ENCODE measurements around the gene ROPN1L.

DNA sequence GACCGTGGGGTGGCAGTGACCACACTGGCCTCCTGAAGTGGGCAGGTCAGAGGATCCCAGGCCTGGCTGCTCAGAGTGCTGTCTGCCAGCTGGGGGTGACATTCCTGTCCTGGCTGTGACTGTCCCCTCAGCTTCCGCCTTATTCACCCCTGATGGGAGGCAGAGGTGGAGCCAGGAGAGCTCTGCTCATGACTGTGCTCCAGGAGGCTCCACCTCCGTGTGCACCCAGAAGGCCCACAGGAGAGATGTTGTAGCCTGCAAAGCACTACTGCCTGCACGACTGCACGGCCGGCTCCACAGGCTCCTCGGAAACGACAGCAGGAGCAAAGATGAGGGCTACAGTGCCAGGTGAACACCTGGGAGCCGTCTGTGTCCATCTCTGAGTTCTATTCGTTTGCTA, 60.9 kb downstream of the ROPN1L start:
- TF ChIP-seq, protein P1, sequence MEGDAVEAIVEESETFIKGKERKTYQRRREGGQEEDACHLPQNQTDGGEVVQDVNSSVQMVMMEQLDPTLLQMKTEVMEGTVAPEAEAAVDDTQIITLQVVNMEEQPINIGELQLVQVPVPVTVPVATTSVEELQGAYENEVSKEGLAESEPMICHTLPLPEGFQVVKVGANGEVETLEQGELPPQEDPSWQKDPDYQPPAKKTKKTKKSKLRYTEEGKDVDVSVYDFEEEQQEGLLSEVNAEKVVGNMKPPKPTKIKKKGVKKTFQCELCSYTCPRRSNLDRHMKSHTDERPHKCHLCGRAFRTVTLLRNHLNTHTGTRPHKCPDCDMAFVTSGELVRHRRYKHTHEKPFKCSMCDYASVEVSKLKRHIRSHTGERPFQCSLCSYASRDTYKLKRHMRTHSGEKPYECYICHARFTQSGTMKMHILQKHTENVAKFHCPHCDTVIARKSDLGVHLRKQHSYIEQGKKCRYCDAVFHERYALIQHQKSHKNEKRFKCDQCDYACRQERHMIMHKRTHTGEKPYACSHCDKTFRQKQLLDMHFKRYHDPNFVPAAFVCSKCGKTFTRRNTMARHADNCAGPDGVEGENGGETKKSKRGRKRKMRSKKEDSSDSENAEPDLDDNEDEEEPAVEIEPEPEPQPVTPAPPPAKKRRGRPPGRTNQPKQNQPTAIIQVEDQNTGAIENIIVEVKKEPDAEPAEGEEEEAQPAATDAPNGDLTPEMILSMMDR (conservative IDR thresholded peaks at IDR 0.05): no peak
- TF ChIP-seq EZH2 (IDR thresholded peaks at IDR 0.05; ENCODE audit: low read depth): no peak

Data from PC-9 (cell line).